ENCODE results near the gene COPG1.

COPG1 gene

DNA sequence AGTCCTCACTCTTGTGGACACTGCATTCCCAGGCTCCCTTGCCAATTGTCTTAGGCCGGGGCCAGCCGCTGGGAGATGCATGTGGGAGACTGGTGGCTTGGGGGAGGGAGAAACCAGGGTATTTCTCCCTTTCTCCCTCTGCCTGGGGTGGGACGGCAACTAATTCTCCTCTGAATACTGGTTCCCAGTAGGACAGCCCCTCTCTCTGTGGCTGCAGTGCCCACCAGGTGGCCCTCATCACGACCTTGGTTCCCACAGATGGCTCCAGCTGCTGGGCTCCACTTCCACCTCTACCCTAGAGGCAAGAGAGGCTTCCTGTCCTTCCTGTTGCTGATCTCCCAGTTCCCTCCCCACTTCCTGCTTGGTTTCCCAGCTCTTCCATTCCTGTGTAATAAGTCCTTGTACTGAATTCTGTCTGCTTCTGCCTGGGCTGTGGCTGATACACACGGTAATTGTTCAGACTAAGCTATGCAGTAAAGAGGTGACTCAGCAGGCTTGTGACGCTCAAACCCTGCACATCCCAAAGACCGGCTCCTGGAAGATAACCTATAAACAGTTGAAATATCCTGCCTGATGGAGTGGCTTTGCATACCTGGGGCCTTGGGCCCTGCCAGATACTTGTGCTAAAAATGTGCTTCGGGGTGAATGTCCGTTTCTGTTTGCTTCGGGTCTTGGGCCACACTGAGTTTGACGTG, 20.4 kb upstream of the COPG1 start:
- TF ChIP-seq TEAD4 (IDR thresholded peaks at IDR 0.05) (no peak), EGR1 (IDR thresholded peaks at IDR 0.05) (no peak), RAD21 (IDR thresholded peaks at IDR 0.05; ENCODE audit: low read depth) (no peak), MAX (IDR thresholded peaks at IDR 0.05) (no peak), CEBPB (IDR thresholded peaks at IDR 0.05) (no peak), FOXM1 (IDR thresholded peaks at IDR 0.05; ENCODE audit: borderline replicate concordance, low read depth) (no peak), CREB1 (IDR thresholded peaks at IDR 0.05; ENCODE audit: low read depth) (no peak)
- TF ChIP-seq, protein P1, sequence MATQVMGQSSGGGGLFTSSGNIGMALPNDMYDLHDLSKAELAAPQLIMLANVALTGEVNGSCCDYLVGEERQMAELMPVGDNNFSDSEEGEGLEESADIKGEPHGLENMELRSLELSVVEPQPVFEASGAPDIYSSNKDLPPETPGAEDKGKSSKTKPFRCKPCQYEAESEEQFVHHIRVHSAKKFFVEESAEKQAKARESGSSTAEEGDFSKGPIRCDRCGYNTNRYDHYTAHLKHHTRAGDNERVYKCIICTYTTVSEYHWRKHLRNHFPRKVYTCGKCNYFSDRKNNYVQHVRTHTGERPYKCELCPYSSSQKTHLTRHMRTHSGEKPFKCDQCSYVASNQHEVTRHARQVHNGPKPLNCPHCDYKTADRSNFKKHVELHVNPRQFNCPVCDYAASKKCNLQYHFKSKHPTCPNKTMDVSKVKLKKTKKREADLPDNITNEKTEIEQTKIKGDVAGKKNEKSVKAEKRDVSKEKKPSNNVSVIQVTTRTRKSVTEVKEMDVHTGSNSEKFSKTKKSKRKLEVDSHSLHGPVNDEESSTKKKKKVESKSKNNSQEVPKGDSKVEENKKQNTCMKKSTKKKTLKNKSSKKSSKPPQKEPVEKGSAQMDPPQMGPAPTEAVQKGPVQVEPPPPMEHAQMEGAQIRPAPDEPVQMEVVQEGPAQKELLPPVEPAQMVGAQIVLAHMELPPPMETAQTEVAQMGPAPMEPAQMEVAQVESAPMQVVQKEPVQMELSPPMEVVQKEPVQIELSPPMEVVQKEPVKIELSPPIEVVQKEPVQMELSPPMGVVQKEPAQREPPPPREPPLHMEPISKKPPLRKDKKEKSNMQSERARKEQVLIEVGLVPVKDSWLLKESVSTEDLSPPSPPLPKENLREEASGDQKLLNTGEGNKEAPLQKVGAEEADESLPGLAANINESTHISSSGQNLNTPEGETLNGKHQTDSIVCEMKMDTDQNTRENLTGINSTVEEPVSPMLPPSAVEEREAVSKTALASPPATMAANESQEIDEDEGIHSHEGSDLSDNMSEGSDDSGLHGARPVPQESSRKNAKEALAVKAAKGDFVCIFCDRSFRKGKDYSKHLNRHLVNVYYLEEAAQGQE (IDR thresholded peaks at IDR 0.05; ENCODE audit: low read depth): no peak

DNA sequence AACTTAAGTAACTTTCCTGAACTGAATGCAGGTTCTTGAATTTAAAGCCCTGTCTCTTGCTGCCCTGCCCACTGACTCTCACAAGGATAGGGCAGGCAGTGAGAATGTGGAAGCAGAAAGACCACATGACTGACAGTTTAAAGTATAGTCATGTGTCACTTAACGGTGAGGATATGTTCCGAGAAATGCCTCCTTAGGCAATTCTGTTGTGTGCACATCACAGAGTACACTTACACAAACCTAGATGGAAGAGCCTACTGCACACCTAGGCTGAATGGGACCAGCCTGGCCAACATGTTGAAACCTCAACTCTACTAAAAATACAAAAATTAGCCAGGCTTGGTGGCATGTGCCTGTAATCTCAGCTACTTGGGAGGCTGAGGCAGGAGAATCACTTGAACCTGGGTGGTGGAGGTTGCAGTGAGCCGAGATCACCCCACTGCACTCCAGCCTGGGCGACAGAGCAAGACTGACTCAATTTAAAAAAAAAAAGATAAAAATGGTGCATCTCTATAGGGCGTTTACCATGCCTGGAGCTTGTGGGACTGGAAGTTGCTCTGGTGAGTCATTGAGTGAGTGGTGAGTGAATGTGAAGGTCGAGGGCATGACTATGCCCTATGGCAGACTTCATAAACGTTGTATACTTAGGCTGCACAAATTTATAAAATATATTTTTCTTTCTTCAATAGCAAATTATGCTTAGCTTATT, 18.9 kb upstream of the COPG1 start:
- TF ChIP-seq NFIC (IDR thresholded peaks at IDR 0.05) (no peak), EP300 (IDR thresholded peaks at IDR 0.05; ENCODE audit: borderline replicate concordance) (no peak), MAX (IDR thresholded peaks at IDR 0.05) (no peak), ZBTB7A (IDR thresholded peaks at IDR 0.05; ENCODE audit: low read depth) (no peak), TEAD4 (IDR thresholded peaks at IDR 0.05) (no peak), FOXM1 (IDR thresholded peaks at IDR 0.05; ENCODE audit: borderline replicate concordance, low read depth) (no peak), CREB1 (IDR thresholded peaks at IDR 0.05; ENCODE audit: low read depth) (no peak), YY1 (IDR thresholded peaks at IDR 0.05; ENCODE audit: low read depth) (no peak), CEBPB (IDR thresholded peaks at IDR 0.05) (no peak), TCF12 (IDR thresholded peaks at IDR 0.05; ENCODE audit: low read depth) (no peak), TAF1 (IDR thresholded peaks at IDR 0.05; ENCODE audit: low read depth) (no peak), RAD21 (IDR thresholded peaks at IDR 0.05; ENCODE audit: low read depth) (no peak), EGR1 (IDR thresholded peaks at IDR 0.05) (no peak)
- TF ChIP-seq, protein P1 (IDR thresholded peaks at IDR 0.05; ENCODE audit: low read depth): no peak
- TF ChIP-seq, protein P2, sequence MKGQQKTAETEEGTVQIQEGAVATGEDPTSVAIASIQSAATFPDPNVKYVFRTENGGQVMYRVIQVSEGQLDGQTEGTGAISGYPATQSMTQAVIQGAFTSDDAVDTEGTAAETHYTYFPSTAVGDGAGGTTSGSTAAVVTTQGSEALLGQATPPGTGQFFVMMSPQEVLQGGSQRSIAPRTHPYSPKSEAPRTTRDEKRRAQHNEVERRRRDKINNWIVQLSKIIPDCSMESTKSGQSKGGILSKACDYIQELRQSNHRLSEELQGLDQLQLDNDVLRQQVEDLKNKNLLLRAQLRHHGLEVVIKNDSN (IDR thresholded peaks at IDR 0.05): no peak

- TF ChIP-seq TAF1 (IDR thresholded peaks at IDR 0.05; ENCODE audit: low read depth) (no peak), FOXM1 (IDR thresholded peaks at IDR 0.05; ENCODE audit: borderline replicate concordance, low read depth) (no peak), EP300 (IDR thresholded peaks at IDR 0.05; ENCODE audit: borderline replicate concordance) (no peak), NFIC (IDR thresholded peaks at IDR 0.05) (no peak), TCF12 (IDR thresholded peaks at IDR 0.05; ENCODE audit: low read depth) (no peak), EGR1 (IDR thresholded peaks at IDR 0.05) (no peak)
Observed at GRCh38 chr3:129231331-129232119, 17.9 kb upstream of the COPG1 start.

DNA sequence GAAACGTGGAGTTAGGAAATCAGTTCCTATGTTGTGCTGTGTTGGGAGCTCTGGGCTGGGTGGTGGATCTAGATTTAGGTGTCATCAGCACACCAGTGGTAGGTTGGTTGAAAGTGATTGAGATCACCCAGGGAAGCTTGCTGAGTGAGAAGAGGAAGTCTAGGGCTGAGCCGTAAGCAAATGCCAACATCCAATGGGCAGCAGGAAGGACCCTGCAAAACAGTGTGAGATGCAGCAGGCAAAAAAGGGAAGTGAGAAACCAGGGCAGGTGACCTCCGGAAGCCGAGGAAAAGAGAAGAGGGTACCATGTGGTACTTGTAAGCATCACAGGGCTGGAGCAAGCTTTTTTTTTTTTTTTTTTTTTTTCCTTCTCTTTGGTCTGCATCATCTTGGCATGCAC, 15.9 kb upstream of the COPG1 start:
- TF ChIP-seq MAX (IDR thresholded peaks at IDR 0.05) (no peak), EGR1 (IDR thresholded peaks at IDR 0.05) (no peak), TAF1 (IDR thresholded peaks at IDR 0.05; ENCODE audit: low read depth) (no peak), TCF12 (IDR thresholded peaks at IDR 0.05; ENCODE audit: low read depth) (no peak), RAD21 (IDR thresholded peaks at IDR 0.05; ENCODE audit: low read depth) (no peak), ZBTB7A (IDR thresholded peaks at IDR 0.05; ENCODE audit: low read depth) (no peak), CEBPB (IDR thresholded peaks at IDR 0.05) (no peak), CREB1 (IDR thresholded peaks at IDR 0.05; ENCODE audit: low read depth) (no peak), YY1 (IDR thresholded peaks at IDR 0.05; ENCODE audit: low read depth) (no peak), TEAD4 (IDR thresholded peaks at IDR 0.05) (no peak), FOXM1 (IDR thresholded peaks at IDR 0.05; ENCODE audit: borderline replicate concordance, low read depth) (no peak), EP300 (IDR thresholded peaks at IDR 0.05; ENCODE audit: borderline replicate concordance) (no peak), NFIC (IDR thresholded peaks at IDR 0.05) (no peak)
- TF ChIP-seq, protein P2 (IDR thresholded peaks at IDR 0.05): no peak
- TF ChIP-seq, protein P1 (IDR thresholded peaks at IDR 0.05; ENCODE audit: low read depth): no peak
